CD4-positive, alpha-beta T cell treated with Interleukin-10 for 1 hour (primary cell): ENCODE measurements around the gene AOPEP.

Experiments used
- DNase-seq: peaks from one replicate; pipeline ENCODE4 v3.0.0-alpha.2; 2020

Gene AOPEP

GRCh38 chr9:95130484-95130883 is 404.0 kb downstream of the AOPEP start:
- no peak for DNase-seq

GRCh38 chr9:95131023-95131943 is 404.8 kb downstream of the AOPEP start:
- DNase-seq = peak; percentile 42

- DNase-seq = no peak
Observed at GRCh38 chr9:95132366-95133324, 406.1 kb downstream of the AOPEP start.

- DNase-seq = no peak
Observed at GRCh38 chr9:95133325-95133705, 406.8 kb downstream of the AOPEP start.

GRCh38 chr9:95134457-95134881 is 408.0 kb downstream of the AOPEP start:
- DNase-seq = no peak

GRCh38 chr9:95135756-95136155 is 409.3 kb downstream of the AOPEP start:
- no peak for DNase-seq
